Hepatocyte (in vitro differentiated cells): Measurements from ENCODE around the gene NRCAM. TPM values are rescaled to one million over a fixed set of nuclear protein-coding genes. Genes with fewer than 3 reads are reported as not detected.

Experiments used
- DNase-seq: peaks from one replicate; pipeline ENCODE4 v3.0.0-alpha.2; 2016; ENCODE audit warnings: low spot score
- H2AFZ ChIP-seq: fragments of 200-600 bp; sonication (generic); 2 replicates; pipeline ENCODE4 v1.6.0; 2016; ENCODE audit warnings: antibody characterized with exemption, mild to moderate bottlenecking
- H3K27ac ChIP-seq: fragments of 200-600 bp; sonication (generic); 2 replicates; pipeline ENCODE4 v1.5.1; 2016; ENCODE audit warnings: mild to moderate bottlenecking
- H3K27me3 ChIP-seq: fragments of 200-600 bp; sonication (generic); 2 replicates; pipeline ENCODE4 v1.6.1; 2016
- H3K36me3 ChIP-seq: fragments of 200-600 bp; sonication (generic); replicated peaks from 2 replicates; pipeline ENCODE4 v1.5.1; 2016; ENCODE audit warnings: low read depth; ENCODE audit not compliant: insufficient read depth
- H3K4me1 ChIP-seq: fragments of 200-600 bp; sonication (generic); 2 replicates; pipeline ENCODE4 v1.5.1; 2016; ENCODE audit warnings: mild to moderate bottlenecking, moderate library complexity; ENCODE audit not compliant: insufficient read depth
- H3K4me2 ChIP-seq: fragments of 200-600 bp; sonication (generic); 2 replicates; pipeline ENCODE4 v1.6.0; 2016
- H3K4me3 ChIP-seq: fragments of 200-600 bp; sonication (generic); 2 replicates; pipeline ENCODE4 v1.5.1; 2016; ENCODE audit warnings: mild to moderate bottlenecking
- H3K79me2 ChIP-seq: fragments of 200-600 bp; sonication (generic); 2 replicates; pipeline ENCODE4 v1.6.0; 2017; ENCODE audit warnings: mild to moderate bottlenecking
- H3K9me2 ChIP-seq: fragments of 200-600 bp; sonication (generic); replicated peaks from 2 replicates; pipeline ENCODE4 v1.6.0; 2017; ENCODE audit warnings: mild to moderate bottlenecking; ENCODE audit not compliant: insufficient read depth
- H3K9me3 ChIP-seq: fragments of 200-600 bp; sonication (generic); 2 replicates; pipeline ENCODE4 v1.5.1; 2016; ENCODE audit warnings: low read depth, mild to moderate bottlenecking
- H4K20me1 ChIP-seq: fragments of 200-600 bp; sonication (generic); 2 replicates; pipeline ENCODE4 v1.6.0; 2016; ENCODE audit warnings: mild to moderate bottlenecking; ENCODE audit not compliant: insufficient read depth, poor library complexity, severe bottlenecking
- CTCF ChIP-seq: fragments of 200-600 bp; sonication (generic); IDR thresholded peaks from 2 replicates; pipeline ENCODE4 v1.5.1; 2016; ENCODE audit warnings: antibody characterized with exemption, mild to moderate bottlenecking; ENCODE audit not compliant: poor library complexity
- EZH2 ChIP-seq: fragments of 200-600 bp; sonication (generic); IDR thresholded peaks from 2 replicates; pipeline ENCODE4 v1.6.1; 2016; ENCODE audit warnings: antibody characterized with exemption, mild to moderate bottlenecking, borderline replicate concordance
- EZH2phosphoT487 ChIP-seq: fragments of 200-600 bp; sonication (generic); IDR thresholded peaks from one replicate; pipeline ENCODE4 v1.6.1; 2018; ENCODE audit warnings: antibody characterized with exemption, mild to moderate bottlenecking, low read depth, moderate library complexity; ENCODE audit not compliant: unreplicated experiment, severe bottlenecking
- WGBS: methylation state at CpG from one replicate; pipeline ENCODE4 v1.1.6; 2016; ENCODE audit warnings: low lambda C conversion rate; ENCODE audit errors: missing lambda C conversion rate; 5-methylcytosine and 5-hydroxymethylcytosine counted together
- polyA plus RNA-seq: library from polyadenylated mRNA; unstranded; fragments of >200 nt; fragmentation: Nextera tagmentation; extraction: Ambion mirVana; gene quantifications from 2 replicates; pipeline ENCODE4 v1.2.1, GENCODE V29; 2016
- total RNA-seq: library from RNA; depleted of rRNA; stranded (reverse); fragments of >200 nt; gene quantifications from 2 replicates; pipeline ENCODE4 v1.2.3, GENCODE V29; 2014

Gene NRCAM
- total and polyA plus RNA-seq, 2 experiments from 2014 or later, result 16.0 to 34.4 TPM

GRCh38 chr7:108164946-108165345 lies 291.3 kb downstream of the NRCAM start:
- no peak for DNase-seq
- Histone ChIP-seq H2AFZ (no peak overlapping the region), H3K79me2 (no peaks in the 10 kb centered on the region), H4K20me1 (no peaks in the 10 kb centered on the region), H3K4me1 (no peaks in the 10 kb centered on the region), H3K4me3 (no peak overlapping the region), H3K27me3 (no peaks in the 10 kb centered on the region), H3K27ac (no peak overlapping the region), H3K36me3 (no peaks in the 10 kb centered on the region), H3K9me2 (no peaks in the 10 kb centered on the region), H3K4me2 (no peak overlapping the region), H3K9me3 (no peaks in the 10 kb centered on the region)
- no peak for TF ChIP-seq EZH2phosphoT487
- TF ChIP-seq CTCF, result no peak
- no peak for TF ChIP-seq EZH2
- WGBS, result 80% methylated on average over 6 of the region's 6 CpGs

- Histone ChIP-seq H3K27ac (no peak overlapping the region), H3K4me2 (no peak overlapping the region), H3K4me3 (no peak overlapping the region), H3K27me3 (no peaks in the 10 kb centered on the region), H3K79me2 (no peaks in the 10 kb centered on the region), H4K20me1 (no peaks in the 10 kb centered on the region), H2AFZ (no peak overlapping the region), H3K9me2 (no peaks in the 10 kb centered on the region), H3K4me1 (no peaks in the 10 kb centered on the region), H3K9me3 (no peaks in the 10 kb centered on the region), H3K36me3 (no peaks in the 10 kb centered on the region)
- 75% methylated on average over 6 of the region's 6 CpGs for WGBS
- DNase-seq, result no peak
- no peak for TF ChIP-seq EZH2phosphoT487
Observed at GRCh38 chr7:108164342-108164741, 291.9 kb downstream of the NRCAM start.

GRCh38 chr7:108158776-108159175 lies 297.5 kb downstream of the NRCAM start:
- no peak for DNase-seq
- Histone ChIP-seq H3K79me2 (no peaks in the 10 kb centered on the region), H3K27me3 (no peaks in the 10 kb centered on the region), H3K9me3 (no peaks in the 10 kb centered on the region), H2AFZ (no peak overlapping the region), H3K27ac (no peak overlapping the region), H3K36me3 (no peaks in the 10 kb centered on the region), H3K4me1 (no peaks in the 10 kb centered on the region), H4K20me1 (no peaks in the 10 kb centered on the region), H3K9me2 (no peaks in the 10 kb centered on the region), H3K4me2 (no peak overlapping the region), H3K4me3 (no peak overlapping the region)
- 30% methylated on average over 1 of the region's 1 CpG for WGBS
- no peak for TF ChIP-seq EZH2phosphoT487
- no peak for TF ChIP-seq EZH2
- no peak for TF ChIP-seq CTCF

- Histone ChIP-seq H3K4me2 (no peak overlapping the region), H4K20me1 (no peaks in the 10 kb centered on the region), H3K4me3 (no peak overlapping the region), H3K4me1 (no peaks in the 10 kb centered on the region), H3K9me2 (no peaks in the 10 kb centered on the region), H3K9me3 (no peaks in the 10 kb centered on the region), H3K27me3 (no peaks in the 10 kb centered on the region), H2AFZ (no peak overlapping the region), H3K27ac (no peak overlapping the region), H3K79me2 (no peaks in the 10 kb centered on the region), H3K36me3 (no peaks in the 10 kb centered on the region)
- 81% methylated on average over 4 of the region's 4 CpGs for WGBS
- DNase-seq, result no peak
- no peak for TF ChIP-seq CTCF
- TF ChIP-seq EZH2, result no peak
- TF ChIP-seq EZH2phosphoT487, result no peak
Observed at GRCh38 chr7:108157606-108158335, 298.5 kb downstream of the NRCAM start.
